Large intestine (tissue), 3 donors: ENCODE results near the gene CCDC24. TPM values are rescaled to one million over a fixed set of nuclear protein-coding genes. Genes with fewer than 3 reads are reported as not detected.
A peak's percentile ranks its signal among the peaks of the same experiment; 100 is the strongest.

Source experiments
- DNase-seq, 2 donors: peaks; one replicate each; pipeline versions ENCODE4 v3.0.0 to v3.0.0-alpha.2; 2013
- H3K27ac ChIP-seq: one replicate; pipeline ENCODE4 v1.5.1; 2013; ENCODE audit warnings: low read length
- H3K27me3 ChIP-seq: 2 replicates; pipeline ENCODE4 v1.6.1; 2013; ENCODE audit warnings: low read length; ENCODE audit not compliant: control insufficient read depth, insufficient read depth
- H3K36me3 ChIP-seq: 2 replicates; pipeline ENCODE4 v1.6.1; 2013; ENCODE audit warnings: low read length; ENCODE audit not compliant: control insufficient read depth, insufficient read depth
- H3K4me1 ChIP-seq: one replicate; pipeline ENCODE4 v1.6.1; 2013; ENCODE audit warnings: low read length; ENCODE audit not compliant: control insufficient read depth, insufficient read depth
- H3K4me3 ChIP-seq: one replicate; pipeline ENCODE4 v1.5.1; 2013; ENCODE audit warnings: low read length
- H3K9me3 ChIP-seq: one replicate; pipeline ENCODE4 v1.6.1; 2013; ENCODE audit warnings: mild to moderate bottlenecking, low read depth, low read length, moderate library complexity; ENCODE audit not compliant: control insufficient read depth
- WGBS: methylation state at CpG from one replicate; pipeline ENCODE4 v1.1.5; 2013; ENCODE audit warnings: low lambda C conversion rate; ENCODE audit not compliant: insufficient coverage; 5-methylcytosine and 5-hydroxymethylcytosine counted together
- polyA plus RNA-seq: library from polyadenylated mRNA; unstranded; fragments of 120-200 nt; gene quantifications from one replicate; pipeline ENCODE4 v1.2.1, GENCODE V29; 2013

CCDC24 gene
- polyA plus RNA-seq, 1 donor = 23.4 TPM

DNA sequence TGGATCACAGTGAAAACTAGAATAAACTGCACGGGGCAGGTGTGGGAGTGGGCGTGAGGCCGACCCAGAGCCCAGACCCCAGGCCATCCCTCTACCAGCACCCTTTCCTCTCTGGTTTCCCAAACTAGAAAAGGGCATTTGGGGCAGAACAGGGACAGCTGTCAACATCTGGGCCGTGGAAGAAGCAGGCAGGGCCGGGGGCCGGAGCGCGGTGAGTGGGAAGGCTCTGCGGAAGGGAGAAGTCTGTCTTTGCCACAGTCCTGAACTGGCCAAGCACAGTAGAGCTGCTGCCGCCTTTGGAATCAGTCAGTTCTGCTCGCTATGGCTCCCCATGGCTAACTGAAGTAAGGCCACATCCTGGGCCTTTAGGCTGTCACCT lies 6.6 kb downstream of the CCDC24 start:
- Histone ChIP-seq H3K9me3 (no peaks in the 10 kb centered on the region), H3K4me3 (peak overlapping the region; percentile 33), H3K36me3 (no peaks in the 10 kb centered on the region), H3K27ac (peak overlapping the region; percentile 62), H3K4me1 (peaks cover 30% of the 10 kb centered on the region), H3K27me3 (no peaks in the 10 kb centered on the region)
- DNase-seq = no peak
- no CpG with 5 or more reads among the region's 11 CpGs for WGBS

DNA sequence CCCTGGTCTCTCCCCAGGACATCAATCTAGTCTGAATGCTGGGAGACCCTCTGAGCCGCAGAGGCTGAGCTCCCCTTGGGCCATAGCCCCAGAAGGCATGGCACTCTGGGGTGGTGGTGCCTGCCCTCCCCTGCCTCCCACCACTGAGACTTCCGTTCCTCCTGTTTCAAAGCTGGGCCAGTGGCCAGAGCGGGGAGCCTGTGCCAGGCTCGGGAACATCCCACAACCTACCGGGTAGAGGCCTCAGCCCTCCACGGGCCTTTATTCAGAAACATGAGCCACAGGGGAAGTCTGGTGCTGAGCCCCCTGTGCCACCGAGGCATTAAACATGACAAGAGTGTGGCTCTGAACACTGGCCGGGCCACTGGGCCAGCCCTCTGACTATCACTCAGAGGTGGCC lies 8.1 kb downstream of the CCDC24 start:
- no peaks in the 10 kb centered on the region for H3K9me3 ChIP-seq
- no peak overlapping the region for H3K4me3 ChIP-seq
- H3K36me3 ChIP-seq = no peaks in the 10 kb centered on the region
- DNase-seq = no peak
- no peak overlapping the region for H3K27ac ChIP-seq
- H3K27me3 ChIP-seq = no peaks in the 10 kb centered on the region
- no CpG with 5 or more reads among the region's 8 CpGs for WGBS
- H3K4me1 ChIP-seq = peaks cover 30% of the 10 kb centered on the region

DNA sequence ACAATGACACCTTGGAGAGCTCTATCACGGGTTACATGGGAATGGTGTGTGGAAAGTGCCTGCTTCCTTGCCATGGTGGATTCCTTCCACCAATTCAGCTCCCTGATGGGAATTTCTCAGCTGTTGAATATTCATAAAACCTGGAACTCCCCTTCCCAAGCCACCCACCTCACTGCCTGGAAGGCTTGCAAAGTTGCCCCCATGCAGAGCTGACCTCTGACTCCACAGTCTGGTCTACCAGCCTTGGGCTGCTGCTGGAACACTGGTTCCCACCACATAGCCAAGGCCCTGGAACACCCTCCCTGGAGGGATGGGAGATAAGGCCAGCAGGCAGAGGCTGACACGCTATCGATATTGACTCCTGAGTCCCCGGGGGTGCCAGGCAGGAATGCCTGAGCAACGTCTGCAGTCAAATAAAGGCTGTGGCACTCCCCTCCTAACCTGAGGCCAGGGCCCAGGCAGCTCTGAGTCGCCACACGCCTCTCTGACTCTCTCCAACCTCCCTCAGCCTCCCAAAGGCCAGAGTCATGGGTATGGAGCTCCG lies 8.8 kb downstream of the CCDC24 start:
- no peak overlapping the region for H3K4me3 ChIP-seq
- no peaks in the 10 kb centered on the region for H3K9me3 ChIP-seq
- no peaks in the 10 kb centered on the region for H3K27me3 ChIP-seq
- H3K27ac ChIP-seq = no peak overlapping the region
- no peak for DNase-seq
- 100% methylated on average over 1 of the region's 8 CpGs for WGBS
- H3K4me1 ChIP-seq = peaks cover 24% of the 10 kb centered on the region
- no peaks in the 10 kb centered on the region for H3K36me3 ChIP-seq

DNA sequence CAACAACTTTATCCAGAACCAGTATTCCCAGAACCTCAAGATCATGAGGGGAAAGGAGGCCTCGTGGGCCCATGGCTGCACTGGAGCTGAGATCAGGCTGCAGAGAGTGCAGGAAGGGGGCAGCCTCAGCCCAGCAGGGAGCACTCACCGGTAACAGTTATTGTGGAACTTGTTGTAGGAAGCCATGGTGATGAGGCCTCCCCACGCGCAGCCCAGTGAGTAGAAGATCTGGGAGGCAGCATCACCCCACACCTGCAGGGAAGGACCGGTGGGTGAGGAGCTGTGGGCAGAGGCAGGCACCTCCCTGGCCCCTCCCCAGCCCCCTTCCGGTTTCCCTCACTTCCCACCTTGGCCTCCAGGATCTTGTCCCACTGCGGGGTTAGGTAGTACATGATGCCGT lies 10.8 kb downstream of the CCDC24 start:
- Histone ChIP-seq H3K27ac (no peak overlapping the region), H3K9me3 (no peaks in the 10 kb centered on the region), H3K4me1 (peaks cover 13% of the 10 kb centered on the region), H3K4me3 (no peak overlapping the region), H3K27me3 (no peaks in the 10 kb centered on the region), H3K36me3 (no peaks in the 10 kb centered on the region)
- WGBS = no CpG with 5 or more reads among the region's 8 CpGs
- no peak for DNase-seq

DNA sequence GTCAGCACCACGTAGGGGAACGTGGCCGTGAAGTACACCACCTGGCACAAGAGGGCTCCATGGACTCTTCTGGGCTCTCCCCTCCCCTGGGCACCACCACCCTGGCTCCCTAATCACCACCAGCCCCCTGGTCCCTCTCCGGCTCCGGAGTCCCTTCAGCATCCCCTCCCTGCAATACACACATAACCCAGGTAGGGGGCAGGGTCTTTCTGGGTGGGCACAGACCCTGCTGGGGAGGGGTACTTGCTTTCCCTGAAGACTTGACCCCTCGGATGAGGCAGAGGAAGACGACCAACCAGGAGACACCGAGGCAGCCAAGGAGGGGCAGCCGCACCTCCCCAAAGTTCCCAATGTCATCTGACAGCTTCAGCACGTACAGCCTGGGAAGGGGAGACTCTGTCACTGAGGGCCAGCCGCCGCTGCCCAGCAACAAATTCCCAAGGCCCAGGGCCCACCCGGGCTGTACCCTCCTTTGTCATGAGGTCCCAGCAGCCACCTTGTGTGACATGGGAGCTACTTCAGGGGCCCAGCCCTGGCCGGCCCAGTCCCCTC lies 11.3 kb downstream of the CCDC24 start:
- Histone ChIP-seq H3K4me3 (no peak overlapping the region), H3K36me3 (no peaks in the 10 kb centered on the region), H3K27me3 (no peaks in the 10 kb centered on the region), H3K4me1 (peaks cover 8% of the 10 kb centered on the region), H3K27ac (no peak overlapping the region), H3K9me3 (no peaks in the 10 kb centered on the region)
- no peak for DNase-seq
- WGBS = no CpG with 5 or more reads among the region's 14 CpGs

DNA sequence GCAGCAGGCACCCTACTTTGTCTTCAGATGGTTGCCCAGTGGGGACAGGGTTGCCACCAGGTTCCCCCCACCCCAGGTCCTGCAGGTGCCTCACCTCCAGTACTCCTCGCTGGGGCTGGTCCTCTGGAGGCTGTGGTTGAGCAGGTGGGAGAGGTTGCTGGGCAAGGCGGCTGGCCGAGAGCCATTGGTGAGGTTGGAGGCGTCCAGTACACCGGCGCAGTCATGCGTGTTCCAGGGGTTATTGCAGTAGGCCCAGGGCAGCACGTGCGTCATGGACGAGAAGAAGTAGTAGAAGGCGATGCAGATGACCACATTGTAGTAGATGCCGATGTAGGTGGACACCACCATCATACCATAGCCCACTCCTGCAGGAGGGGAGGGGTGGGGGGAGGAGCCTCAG lies 16.9 kb downstream of the CCDC24 start:
- H3K36me3 ChIP-seq = no peaks in the 10 kb centered on the region
- peaks cover 3% of the 10 kb centered on the region for H3K9me3 ChIP-seq
- H3K4me1 ChIP-seq = peaks cover 7% of the 10 kb centered on the region
- DNase-seq = no peak
- H3K27ac ChIP-seq = no peak overlapping the region
- WGBS = no CpG with 5 or more reads among the region's 12 CpGs
- no peak overlapping the region for H3K4me3 ChIP-seq
- no peaks in the 10 kb centered on the region for H3K27me3 ChIP-seq

DNA sequence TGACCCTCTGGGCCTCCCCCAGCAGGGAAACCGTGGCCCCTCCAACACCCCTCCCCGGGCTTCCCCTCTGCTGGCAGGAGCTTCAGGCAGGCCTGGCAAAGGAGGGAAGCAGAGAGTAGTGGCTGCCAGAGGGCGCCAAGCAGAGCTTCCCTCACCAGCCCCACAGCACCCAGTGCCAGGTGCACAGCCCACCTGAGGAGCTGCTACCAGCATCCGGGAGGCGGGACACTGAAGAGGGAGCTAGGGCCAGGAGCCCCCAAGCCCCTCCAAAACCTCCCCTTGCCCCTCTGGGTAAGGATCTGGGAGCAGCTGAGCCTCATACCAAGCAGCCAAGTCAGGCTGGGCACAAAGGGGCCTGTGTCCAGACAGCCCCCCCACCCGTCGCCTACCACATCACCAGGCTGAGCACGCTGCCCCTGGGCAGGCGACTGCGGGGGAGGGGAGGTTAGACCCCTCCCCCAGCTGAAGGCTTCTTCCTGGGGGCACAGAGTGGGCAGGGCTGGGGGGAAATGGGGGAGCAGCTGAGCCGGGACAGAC lies 19.6 kb downstream of the CCDC24 start:
- Histone ChIP-seq H3K27me3 (no peaks in the 10 kb centered on the region), H3K36me3 (no peaks in the 10 kb centered on the region), H3K4me3 (no peak overlapping the region), H3K4me1 (peaks cover 11% of the 10 kb centered on the region), H3K27ac (no peak overlapping the region), H3K9me3 (peaks cover 3% of the 10 kb centered on the region)
- DNase-seq = no peak
- no CpG with 5 or more reads among the region's 11 CpGs for WGBS

DNA sequence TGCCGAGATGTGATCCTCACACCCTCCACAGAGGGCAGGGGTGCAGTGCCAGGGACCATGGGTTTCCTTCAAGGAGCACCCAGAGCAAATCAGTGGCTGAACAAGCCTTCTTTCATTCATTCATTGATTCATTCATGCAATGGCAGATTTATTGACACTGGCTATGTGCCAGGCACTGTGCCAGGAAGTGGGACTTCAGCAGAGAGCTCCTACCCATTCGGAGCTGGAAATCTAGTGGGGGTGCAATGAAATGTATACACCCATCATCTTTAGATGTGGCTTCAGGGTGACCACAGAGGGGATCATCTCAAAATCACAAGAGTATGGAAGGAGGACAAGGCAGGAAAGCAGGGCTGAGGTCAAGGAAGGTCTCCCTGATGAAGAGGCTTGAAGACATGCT lies 21.0 kb downstream of the CCDC24 start:
- no peak for DNase-seq
- H3K27ac ChIP-seq = no peak overlapping the region
- no CpG with 5 or more reads among the region's 2 CpGs for WGBS
- H3K27me3 ChIP-seq = no peaks in the 10 kb centered on the region
- peaks cover 11% of the 10 kb centered on the region for H3K4me1 ChIP-seq
- H3K9me3 ChIP-seq = peaks cover 3% of the 10 kb centered on the region
- H3K36me3 ChIP-seq = no peaks in the 10 kb centered on the region
- no peak overlapping the region for H3K4me3 ChIP-seq

DNA sequence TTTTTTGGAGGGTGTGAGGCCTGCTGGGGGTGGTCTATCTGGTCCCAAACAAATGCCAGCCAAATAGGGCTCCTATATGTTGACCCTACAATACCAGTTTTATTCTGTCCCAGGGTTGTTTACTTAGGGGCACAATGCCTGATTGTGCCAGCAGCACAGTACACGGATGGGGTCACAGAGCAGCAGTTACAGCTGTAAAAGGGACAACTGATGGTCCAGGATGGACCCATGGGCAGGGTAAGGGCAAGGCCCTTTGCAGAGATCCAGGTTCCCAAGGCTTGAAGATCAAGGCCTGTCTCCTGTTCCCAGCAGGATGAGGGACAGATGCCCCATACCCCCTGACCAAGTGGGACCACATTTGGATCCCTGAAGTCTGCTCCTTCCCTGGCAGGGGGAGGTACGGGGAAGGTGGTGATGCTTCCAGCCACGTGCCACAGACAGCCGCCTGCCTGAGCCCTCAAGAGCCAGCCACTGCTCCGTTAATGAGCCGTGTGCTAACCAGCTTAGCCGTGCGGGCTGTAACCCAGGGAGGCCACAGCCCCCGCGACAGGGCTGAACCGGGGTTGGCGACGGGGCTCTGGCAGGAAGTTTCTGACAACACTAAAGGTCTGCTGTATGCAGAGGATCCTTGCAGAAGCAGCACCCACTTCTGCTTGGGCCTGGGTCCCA lies 21.7 kb downstream of the CCDC24 start:
- H3K36me3 ChIP-seq = no peaks in the 10 kb centered on the region
- H3K4me1 ChIP-seq = peaks cover 11% of the 10 kb centered on the region
- no CpG with 5 or more reads among the region's 13 CpGs for WGBS
- H3K9me3 ChIP-seq = peaks cover 3% of the 10 kb centered on the region
- no peak overlapping the region for H3K27ac ChIP-seq
- DNase-seq = no peak
- H3K27me3 ChIP-seq = no peaks in the 10 kb centered on the region
- no peak overlapping the region for H3K4me3 ChIP-seq

DNA sequence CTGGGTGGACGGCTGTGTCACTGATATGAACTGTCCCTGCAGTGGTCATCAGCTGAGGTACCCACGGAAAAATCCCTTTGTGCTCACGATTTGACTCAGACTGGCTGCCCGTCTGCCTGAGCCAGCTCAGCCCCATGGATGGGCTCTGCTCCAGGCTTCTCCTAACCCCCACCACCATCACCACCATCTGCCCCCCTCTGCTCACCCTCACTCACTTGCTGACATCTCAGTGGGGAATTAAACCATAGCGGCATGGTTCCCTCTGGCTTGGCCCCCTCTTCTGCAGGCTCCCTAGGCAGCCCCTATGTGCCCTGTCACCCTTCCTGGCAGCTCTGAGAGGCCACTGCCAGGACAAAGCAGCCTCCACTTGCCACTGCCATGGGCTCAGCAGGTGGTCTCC lies 22.6 kb downstream of the CCDC24 start:
- H3K4me1 ChIP-seq = peaks cover 11% of the 10 kb centered on the region
- H3K9me3 ChIP-seq = peaks cover 3% of the 10 kb centered on the region
- H3K27me3 ChIP-seq = no peaks in the 10 kb centered on the region
- H3K36me3 ChIP-seq = no peaks in the 10 kb centered on the region
- DNase-seq = no peak
- no peak overlapping the region for H3K4me3 ChIP-seq
- no peak overlapping the region for H3K27ac ChIP-seq
- WGBS = no CpG with 5 or more reads among the region's 5 CpGs
